ENCODE data around the gene CC2D2B. TPM values are rescaled to one million over a fixed set of nuclear protein-coding genes. Genes with fewer than 3 reads are reported as not detected.

CC2D2B gene
- total and polyA plus RNA-seq, 2 of the 13 experiments (the other 11 are each of a cell fraction or from before 2014, with no cell fraction given), result 0.20 TPM; not detected in 1

DNA sequence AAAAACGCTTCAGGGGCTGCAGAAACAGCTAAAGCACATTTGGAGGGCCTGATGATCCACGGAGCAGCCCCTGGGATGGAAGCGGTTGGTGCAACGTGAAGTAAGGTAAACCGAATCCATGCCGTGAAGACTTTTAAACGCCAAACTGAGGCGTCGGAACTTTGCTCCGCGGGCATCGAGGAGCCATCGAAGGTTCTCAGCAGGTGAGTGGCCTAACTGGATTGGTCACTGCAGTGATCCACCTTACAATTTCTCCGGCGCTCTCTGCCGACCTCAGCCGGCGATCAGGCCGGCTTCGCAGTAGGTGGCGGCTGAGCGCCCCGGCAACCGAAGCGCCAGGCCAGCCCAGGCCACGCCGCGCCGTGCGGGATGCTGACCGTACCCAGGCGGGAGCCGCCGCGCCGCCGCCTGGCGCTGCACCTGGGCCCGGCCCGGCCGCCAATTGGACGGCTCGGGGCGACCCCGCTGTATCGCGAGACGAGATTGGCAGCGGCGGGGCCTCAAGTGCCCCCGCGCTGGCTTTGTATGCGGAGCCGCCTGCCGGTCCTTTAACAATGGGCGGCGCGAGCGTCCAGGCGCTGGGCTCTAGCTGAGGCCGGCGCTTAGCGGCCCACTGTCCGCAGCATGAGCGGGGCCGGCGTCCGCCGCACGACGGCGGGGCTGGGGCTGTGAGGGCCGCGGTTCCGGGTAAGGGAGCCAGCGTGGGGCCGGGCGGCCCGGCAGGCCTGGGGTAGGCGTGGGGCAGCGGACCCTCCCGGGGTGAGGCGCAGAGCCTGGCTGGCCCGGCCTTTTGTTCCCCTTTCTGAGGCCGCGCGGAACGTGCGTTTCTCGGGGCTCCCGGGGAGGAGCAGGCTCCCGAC lies 135.5 kb downstream of the CC2D2B start, which contains the start of gene CCNJ (continued):
- TF ChIP-seq XRCC5 (optimal IDR thresholded peaks at IDR 0.05; ENCODE audit: low read length) (no peak), ATM (IDR thresholded peaks at IDR 0.05; ENCODE audit: borderline replicate concordance) (no peak), ZNF484 (CRISPR knock-in tag; IDR thresholded peaks at IDR 0.05; ENCODE audit: borderline replicate concordance, low read depth) (no peak), PPARG (CRISPR knock-in tag; conservative IDR thresholded peaks at IDR 0.05) (no peak), ZNF333 (CRISPR knock-in tag; IDR thresholded peaks at IDR 0.05; ENCODE audit: borderline replicate concordance) (peak; percentile 72; the same call in 1 of the 2 replicates), SMAD1 (CRISPR knock-in tag; IDR thresholded peaks at IDR 0.05; ENCODE audit: borderline replicate concordance, low read depth) (no peak; the same call in 1 of the 2 replicates), KLF12 (CRISPR knock-in tag; IDR thresholded peaks at IDR 0.05; ENCODE audit: borderline replicate concordance) (no peak), NFE2L2 (IDR thresholded peaks at IDR 0.05; ENCODE audit: low read length) (no peak), ZNF746 (CRISPR knock-in tag; IDR thresholded peaks at IDR 0.05) (peak; percentile 62; the same call in 1 of the 2 replicates), ZNF674 (CRISPR knock-in tag; IDR thresholded peaks at IDR 0.05; ENCODE audit: low read depth) (no peak), YEATS2 (CRISPR knock-in tag; IDR thresholded peaks at IDR 0.05; ENCODE audit: borderline replicate concordance) (peak; percentile 57; the same call in 1 of the 2 replicates), ZNF280D (CRISPR knock-in tag; IDR thresholded peaks at IDR 0.05) (peak; percentile 65; the same call in 1 of the 2 replicates), TGIF2 (CRISPR knock-in tag; IDR thresholded peaks at IDR 0.05) (no peak), FLYWCH1 (CRISPR knock-in tag; IDR thresholded peaks at IDR 0.05) (peak; percentile 92), KDM5B (CRISPR knock-in tag; IDR thresholded peaks at IDR 0.05; ENCODE audit: borderline replicate concordance) (peak; percentile 88; the same call in 1 of the 2 replicates), PHF8 (CRISPR knock-in tag; IDR thresholded peaks at IDR 0.05) (peak; percentile 89), ZNF367 (CRISPR knock-in tag; IDR thresholded peaks at IDR 0.05; ENCODE audit: borderline replicate concordance) (peak; percentile 95; the same call in 1 of the 2 replicates)
- TF ChIP-seq, protein P1, sequence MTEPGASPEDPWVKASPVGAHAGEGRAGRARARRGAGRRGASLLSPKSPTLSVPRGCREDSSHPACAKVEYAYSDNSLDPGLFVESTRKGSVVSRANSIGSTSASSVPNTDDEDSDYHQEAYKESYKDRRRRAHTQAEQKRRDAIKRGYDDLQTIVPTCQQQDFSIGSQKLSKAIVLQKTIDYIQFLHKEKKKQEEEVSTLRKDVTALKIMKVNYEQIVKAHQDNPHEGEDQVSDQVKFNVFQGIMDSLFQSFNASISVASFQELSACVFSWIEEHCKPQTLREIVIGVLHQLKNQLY (CRISPR knock-in tag; IDR thresholded peaks at IDR 0.05), result no peak
- TF ChIP-seq, protein P2, sequence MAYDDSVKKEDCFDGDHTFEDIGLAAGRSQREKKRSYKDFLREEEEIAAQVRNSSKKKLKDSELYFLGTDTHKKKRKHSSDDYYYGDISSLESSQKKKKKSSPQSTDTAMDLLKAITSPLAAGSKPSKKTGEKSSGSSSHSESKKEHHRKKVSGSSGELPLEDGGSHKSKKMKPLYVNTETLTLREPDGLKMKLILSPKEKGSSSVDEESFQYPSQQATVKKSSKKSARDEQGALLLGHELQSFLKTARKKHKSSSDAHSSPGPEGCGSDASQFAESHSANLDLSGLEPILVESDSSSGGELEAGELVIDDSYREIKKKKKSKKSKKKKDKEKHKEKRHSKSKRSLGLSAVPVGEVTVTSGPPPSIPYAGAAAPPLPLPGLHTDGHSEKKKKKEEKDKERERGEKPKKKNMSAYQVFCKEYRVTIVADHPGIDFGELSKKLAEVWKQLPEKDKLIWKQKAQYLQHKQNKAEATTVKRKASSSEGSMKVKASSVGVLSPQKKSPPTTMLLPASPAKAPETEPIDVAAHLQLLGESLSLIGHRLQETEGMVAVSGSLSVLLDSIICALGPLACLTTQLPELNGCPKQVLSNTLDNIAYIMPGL (CRISPR knock-in tag; IDR thresholded peaks at IDR 0.05; ENCODE audit: borderline replicate concordance in 1 of 2, low read depth in 1 of 2), result peak; percentile 77 to 92; a peak in 3 of 4 replicates
- TF ChIP-seq, protein P3, sequence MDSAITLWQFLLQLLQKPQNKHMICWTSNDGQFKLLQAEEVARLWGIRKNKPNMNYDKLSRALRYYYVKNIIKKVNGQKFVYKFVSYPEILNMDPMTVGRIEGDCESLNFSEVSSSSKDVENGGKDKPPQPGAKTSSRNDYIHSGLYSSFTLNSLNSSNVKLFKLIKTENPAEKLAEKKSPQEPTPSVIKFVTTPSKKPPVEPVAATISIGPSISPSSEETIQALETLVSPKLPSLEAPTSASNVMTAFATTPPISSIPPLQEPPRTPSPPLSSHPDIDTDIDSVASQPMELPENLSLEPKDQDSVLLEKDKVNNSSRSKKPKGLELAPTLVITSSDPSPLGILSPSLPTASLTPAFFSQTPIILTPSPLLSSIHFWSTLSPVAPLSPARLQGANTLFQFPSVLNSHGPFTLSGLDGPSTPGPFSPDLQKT (CRISPR knock-in tag; IDR thresholded peaks at IDR 0.05; ENCODE audit: borderline replicate concordance), result no peak
- TF ChIP-seq, protein P4, sequence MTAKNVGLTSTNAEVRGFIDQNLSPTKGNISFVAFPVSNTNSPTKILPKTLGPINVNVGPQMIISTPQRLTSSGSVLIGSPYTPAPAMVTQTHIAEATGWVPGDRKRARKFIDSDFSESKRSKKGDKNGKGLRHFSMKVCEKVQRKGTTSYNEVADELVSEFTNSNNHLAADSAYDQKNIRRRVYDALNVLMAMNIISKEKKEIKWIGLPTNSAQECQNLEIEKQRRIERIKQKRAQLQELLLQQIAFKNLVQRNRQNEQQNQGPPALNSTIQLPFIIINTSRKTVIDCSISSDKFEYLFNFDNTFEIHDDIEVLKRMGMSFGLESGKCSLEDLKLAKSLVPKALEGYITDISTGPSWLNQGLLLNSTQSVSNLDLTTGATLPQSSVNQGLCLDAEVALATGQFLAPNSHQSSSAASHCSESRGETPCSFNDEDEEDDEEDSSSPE (CRISPR knock-in tag; IDR thresholded peaks at IDR 0.05), result peak; percentile 90
